ENCODE results near the gene BEND6.
"Not testable (repeated sequence)": the region's sequence is repeated elsewhere in the genome, so short reads cannot be mapped to it uniquely, and the experiment has no call there.

BEND6 gene

DNA sequence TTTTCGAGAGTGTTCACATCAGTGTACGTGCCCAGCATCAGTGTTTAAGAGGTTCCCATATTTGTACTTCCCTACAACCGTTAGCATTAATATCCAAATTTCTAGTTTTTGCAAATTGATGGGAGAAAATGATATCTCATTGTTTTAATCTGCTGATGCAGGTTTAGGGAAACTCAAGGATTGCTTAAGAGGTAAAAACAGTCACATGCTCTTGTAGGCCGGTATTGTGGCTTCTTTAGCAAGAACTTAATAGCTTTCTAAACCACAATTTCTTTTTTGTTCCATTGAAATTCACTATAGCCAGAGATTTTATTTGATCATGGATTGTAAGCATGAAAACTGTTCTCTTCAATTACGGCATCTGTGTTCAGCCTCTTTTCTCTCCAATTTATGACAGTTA, 29.5 kb downstream of the BEND6 start:
- no peak for DNase-seq (ENCODE audit: low read depth)

DNA sequence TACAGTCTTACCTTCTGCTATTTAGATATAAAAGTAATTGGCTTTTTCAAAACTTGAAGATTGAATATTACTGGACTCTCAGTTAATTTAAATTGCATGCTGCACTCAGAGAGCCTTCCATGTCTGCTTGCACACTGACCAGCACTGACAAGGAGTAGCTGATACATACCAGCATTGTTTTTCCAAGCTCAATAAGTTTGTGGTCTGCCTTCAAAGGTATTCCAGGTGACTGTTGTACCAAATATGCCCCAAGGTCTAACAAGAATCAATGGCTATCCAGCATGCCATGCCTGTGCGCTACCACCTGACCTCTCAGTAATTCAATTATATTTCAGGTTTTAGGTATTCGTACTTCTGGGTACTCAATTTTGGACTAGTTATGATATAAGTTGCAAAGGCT, 30.0 kb downstream of the BEND6 start:
- DNase-seq (ENCODE audit: low read depth): no peak

DNA sequence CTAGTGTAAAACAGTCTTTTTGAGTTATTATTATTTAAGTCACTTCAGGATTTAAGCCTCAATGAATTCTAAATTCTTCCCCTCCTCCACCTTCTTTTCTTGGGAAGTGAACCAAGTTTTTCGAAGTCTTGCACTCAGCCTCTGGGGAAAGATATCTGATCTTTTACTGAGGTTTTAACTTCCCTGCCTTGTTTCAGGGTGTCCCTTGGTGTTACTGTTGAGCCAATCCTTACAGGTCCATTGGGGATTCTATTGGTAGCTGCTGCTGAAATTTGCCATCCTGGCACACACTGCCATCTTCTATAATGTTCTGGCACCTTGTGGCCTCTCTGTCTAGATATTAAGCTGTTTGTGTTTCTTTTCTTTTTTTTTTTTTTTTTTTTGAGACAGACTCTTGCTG, 31.7 kb downstream of the BEND6 start:
- no peak for DNase-seq (ENCODE audit: low read depth)

DNA sequence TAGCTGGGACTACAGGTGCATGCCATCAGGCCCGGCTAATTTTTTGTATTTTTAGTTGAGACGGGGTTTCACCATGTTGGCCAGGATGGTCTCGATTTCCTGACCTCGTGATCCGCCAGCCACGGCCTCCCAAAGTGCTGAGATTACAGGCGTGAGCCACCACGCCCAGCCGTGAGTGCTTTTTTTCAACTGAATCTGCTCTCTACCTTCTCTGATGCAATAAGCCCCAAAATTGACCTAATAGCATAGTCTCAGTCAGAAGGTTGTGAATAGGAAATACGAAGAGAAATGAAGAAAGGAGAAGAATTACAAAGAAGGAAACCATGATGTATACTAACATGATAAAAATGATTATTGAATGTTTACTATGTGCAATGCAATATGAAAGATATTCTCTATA, 33.2 kb downstream of the BEND6 start:
- no peak for DNase-seq (ENCODE audit: low read depth)

DNA sequence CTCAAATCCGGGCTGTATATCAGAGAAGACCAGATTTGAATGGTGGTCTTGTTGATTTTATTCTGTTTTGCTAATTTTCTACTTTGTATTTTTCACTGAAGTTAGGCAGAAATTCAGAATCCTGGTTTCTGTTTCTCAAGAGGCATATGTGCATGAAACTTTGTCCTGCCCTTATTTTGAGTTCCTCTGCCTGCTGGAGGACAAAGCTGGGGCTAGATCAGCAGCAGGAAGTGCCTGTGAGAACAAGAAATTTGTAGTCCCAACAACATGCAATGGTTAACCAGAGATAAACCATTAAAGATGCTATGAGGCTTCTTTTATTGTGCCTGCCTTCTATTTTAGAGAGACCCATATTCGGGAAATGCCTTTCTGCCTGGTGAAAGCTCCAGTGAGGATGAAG, 37.1 kb downstream of the BEND6 start:
- DNase-seq (ENCODE audit: low read depth): no peak

- no peak for DNase-seq (ENCODE audit: low read depth)
Measured at GRCh38 chr6:56992703-56993102, 37.8 kb downstream of the BEND6 start.

DNA sequence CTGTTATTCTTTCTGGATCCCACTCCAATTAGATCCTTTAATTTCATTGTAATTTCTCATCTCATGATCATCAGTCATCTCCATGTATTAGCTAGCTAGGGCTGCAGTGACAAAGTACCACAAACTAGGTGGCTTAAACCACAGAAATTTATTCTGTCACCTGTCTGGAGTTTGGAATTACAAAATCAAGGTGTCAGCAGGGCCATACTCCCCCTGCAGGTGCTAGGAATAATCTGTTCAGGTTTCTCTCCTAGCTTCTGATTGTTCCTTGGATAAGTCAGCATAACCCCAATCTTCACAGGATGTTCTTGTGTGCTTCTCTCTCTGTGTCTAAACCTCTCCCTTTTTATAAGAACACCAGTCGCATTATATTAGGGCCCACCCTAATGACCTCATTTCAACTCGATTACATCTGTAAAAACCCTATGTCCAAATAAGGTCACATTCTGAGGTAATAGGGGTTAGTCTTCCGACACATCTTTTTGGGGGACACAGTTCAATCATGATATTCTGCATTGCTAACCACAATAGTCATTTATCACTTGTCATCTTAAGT, 40.5 kb downstream of the BEND6 start:
- no peak for DNase-seq (ENCODE audit: low read depth)

DNA sequence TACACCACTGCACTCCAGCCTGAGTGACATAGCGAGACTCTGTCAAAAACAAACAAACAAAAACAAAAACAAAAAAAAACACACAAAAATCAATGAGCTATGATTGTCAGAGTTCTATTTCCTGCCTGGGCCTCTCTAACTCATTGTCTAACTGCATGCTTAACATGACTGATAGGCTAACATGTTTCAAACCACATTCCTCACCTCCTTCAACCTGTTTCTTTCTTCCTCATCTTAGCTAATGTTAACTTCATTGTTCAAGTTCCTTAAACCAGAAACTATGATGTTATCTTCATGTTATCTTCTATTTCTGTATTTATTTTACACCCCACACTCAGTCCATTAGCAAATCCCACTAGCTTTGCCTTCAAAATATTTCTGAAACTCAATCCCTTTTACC, 41.5 kb downstream of the BEND6 start:
- DNase-seq (ENCODE audit: low read depth): no peak

- DNase-seq (ENCODE audit: low read depth): no peak
Measured at GRCh38 chr6:56999049-56999448, 44.1 kb downstream of the BEND6 start.

- not testable (repeated sequence) for DNase-seq (ENCODE audit: low read depth)
Measured at GRCh38 chr6:56999748-57000147, 44.8 kb downstream of the BEND6 start.

DNA sequence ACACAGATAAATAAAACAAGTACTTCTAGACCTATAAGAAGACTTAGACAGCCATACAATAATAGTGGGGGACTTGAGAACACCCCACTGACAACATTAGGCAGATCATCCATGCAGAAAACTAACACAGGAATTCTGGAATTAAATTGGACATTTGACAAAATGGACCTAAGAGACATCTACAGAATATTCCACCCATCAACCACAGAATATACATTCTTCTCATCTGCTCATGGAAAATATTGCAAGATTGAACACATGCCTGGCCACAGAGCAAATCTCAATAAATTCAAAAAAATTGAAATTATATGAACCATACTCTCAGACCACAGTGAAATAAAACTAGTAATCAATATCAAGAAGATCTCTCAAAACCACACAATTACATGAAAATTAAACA, 47.3 kb downstream of the BEND6 start:
- no peak for DNase-seq (ENCODE audit: low read depth)

GRCh38 chr6:57004292-57004691, 49.4 kb downstream of the BEND6 start:
- DNase-seq (ENCODE audit: low read depth): no peak

GRCh38 chr6:57006101-57006500, 51.2 kb downstream of the BEND6 start:
- no peak for DNase-seq (ENCODE audit: low read depth)

- DNase-seq (ENCODE audit: low read depth): not testable (repeated sequence)
Measured at GRCh38 chr6:57008069-57008468, 53.2 kb downstream of the BEND6 start.

GRCh38 chr6:57013521-57013926, 58.6 kb downstream of the BEND6 start:
- DNase-seq (ENCODE audit: low read depth): no peak

- no peak for DNase-seq (ENCODE audit: low read depth)
Measured at GRCh38 chr6:57017069-57017468, 62.2 kb downstream of the BEND6 start.

- no peak for DNase-seq (ENCODE audit: low read depth)
Measured at GRCh38 chr6:57017841-57018240, 62.9 kb downstream of the BEND6 start.

DNA sequence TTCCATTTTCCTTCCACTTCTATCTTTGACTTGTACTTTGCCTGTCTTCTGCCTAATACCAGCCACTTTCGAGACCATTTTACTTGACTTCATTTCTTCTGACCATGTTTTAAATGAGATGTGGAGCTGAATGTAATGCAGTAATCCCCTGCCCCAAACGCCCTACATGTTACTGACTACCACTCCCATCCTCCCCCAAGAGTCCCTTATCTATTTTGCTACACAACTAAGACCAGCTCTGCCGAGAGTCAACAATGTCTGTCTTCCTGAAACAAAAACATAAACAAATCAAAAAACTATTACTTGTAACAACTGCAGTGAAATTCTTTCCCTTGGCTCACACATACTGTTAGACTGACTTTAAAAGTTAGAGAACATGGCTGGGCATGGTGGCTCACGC, 64.5 kb downstream of the BEND6 start:
- DNase-seq (ENCODE audit: low read depth): no peak

- no peak for DNase-seq (ENCODE audit: low read depth)
Measured at GRCh38 chr6:57021086-57021720, 66.3 kb downstream of the BEND6 start.

- no peak for DNase-seq (ENCODE audit: low read depth)
Measured at GRCh38 chr6:57024321-57024720, 69.4 kb downstream of the BEND6 start.

DNA sequence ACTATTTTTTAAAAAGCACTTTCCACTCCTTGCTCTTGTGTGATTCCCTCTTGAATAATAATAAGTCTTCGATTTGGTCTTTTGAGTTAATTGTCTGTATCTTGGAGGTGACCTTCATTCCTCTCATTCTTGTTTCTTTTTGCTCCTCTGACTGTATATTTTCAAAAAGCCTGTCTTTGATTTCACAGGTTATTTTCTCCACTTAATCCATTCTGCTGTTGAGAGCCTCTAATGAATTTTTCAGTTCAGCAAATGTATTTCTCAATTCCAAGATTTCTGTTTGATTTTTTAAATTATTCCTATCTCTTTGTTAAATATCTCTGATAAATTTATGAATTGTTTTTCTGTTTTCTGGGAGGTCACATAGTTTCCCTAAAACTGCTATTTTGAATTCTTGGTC, 69.9 kb downstream of the BEND6 start:
- no peak for DNase-seq (ENCODE audit: low read depth)

- no peak for DNase-seq (ENCODE audit: low read depth)
Measured at GRCh38 chr6:57026001-57026400, 71.1 kb downstream of the BEND6 start.

DNA sequence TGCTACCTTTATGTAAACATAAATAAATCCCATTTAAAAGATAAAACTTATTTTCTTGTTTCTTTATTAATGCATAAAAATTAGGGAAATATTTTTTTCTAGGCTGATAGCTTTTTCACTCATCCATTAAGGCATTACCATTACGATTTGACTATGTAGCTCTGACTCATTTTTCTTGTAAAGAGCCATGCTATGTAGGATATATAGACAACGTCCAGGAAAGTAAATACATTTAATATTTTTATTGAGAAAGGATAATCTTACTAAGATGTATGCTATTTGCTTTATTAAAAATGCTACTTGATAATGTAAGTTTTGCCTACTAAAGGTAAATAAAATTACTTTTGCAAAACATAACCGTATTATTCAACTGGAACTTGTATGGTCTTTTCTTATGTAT, 72.4 kb downstream of the BEND6 start:
- DNase-seq (ENCODE audit: low read depth): no peak

DNA sequence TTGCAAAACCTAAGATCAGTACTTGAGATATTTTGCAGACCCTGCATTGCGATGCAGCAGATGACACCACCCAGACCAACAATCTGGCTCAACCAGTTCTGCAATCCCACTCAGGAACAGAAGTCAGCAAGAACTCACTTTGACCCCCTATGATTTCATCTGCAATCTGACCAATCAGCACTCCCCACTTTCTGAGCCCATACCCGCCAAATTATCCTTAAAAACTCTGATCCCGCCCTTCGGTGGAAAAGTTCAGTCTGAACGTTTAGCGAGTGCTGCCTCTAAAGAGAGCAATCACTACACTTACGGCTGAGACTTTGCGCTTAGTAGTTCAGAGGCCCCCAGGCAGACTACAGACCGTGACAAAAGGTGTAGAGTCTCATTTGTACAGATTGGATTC, 74.3 kb downstream of the BEND6 start:
- DNase-seq (ENCODE audit: low read depth): no peak

All from stimulated activated CD8-positive, alpha-beta memory T cell treated with anti-CD3 and anti-CD28 coated beads, Interleukin-15, amount 100 ng/mL, for 24 hours (primary cell).